GM12878 (cell line): Measurements from ENCODE around the gene NOS3. TPM values are rescaled to one million over a fixed set of nuclear protein-coding genes. Genes with fewer than 3 reads are reported as not detected.

Experiments used
- ATAC-seq: fragments of 200-7000 bp; cut with Tn5 transposase; 3 replicates; pipeline ENCODE4 v1.9.1; 2020; ENCODE audit warnings: mild to moderate bottlenecking, moderate library complexity
- BruUV-seq: library from RNA; stranded (reverse); fragments of 400-500 nt; replicated peaks from 2 replicates; lab custom pipeline; 2021; lab: Mats Ljungman, UMichigan
- CTCF ChIA-PET: fragments of 300-600 bp; sonication (Branson Sonifier 250); formaldehyde crosslinking; extraction: SDS; loops from one replicate; lab custom pipeline; 2021; ENCODE audit warnings: inconsistent platforms; lab: Yijun Ruan, JAX
- POLR2A ChIA-PET: fragments of 350-600 bp; formaldehyde crosslinking; extraction: SDS; loops from one replicate; lab custom pipeline; 2021; ENCODE audit warnings: inconsistent platforms; lab: Charles Lee
- RAD21 ChIA-PET: fragments of 300-600 bp; sonication (Branson Sonifier 250); formaldehyde crosslinking; loops from one replicate; lab custom pipeline; 2023; ENCODE audit warnings: antibody characterized with exemption; ENCODE audit not compliant: unreplicated experiment; lab: Charles Lee
- SMC1A ChIA-PET: fragments of 300-600 bp; sonication (Branson Sonifier 250); formaldehyde crosslinking; loops from one replicate; lab custom pipeline; 2023; ENCODE audit not compliant: unreplicated experiment, uncharacterized antibody; lab: Charles Lee
- DNase-seq: peaks from one replicate; pipeline ENCODE4 v3.0.0-alpha.2; 2011; ENCODE audit warnings: low read depth, low spot score
- FAIRE-seq: peaks from 3 replicates; lab custom pipeline; 2011; peaks lifted over from hg19 to GRCh38; lab: Jason Lieb, UNC
- H2AFZ ChIP-seq: 2 replicates; pipeline ENCODE4 v1.6.0; 2011; ENCODE audit warnings: low read depth, low read length, control low read depth; ENCODE audit not compliant: control insufficient read depth
- H3K27ac ChIP-seq: 2 replicates; pipeline ENCODE4 v1.5.1; 2011; ENCODE audit warnings: control low read depth; ENCODE audit not compliant: control insufficient read depth, insufficient read depth
- H3K27me3 ChIP-seq, 2 experiments: replicated peaks in 1 of 2; 2 replicates each; pipeline versions ENCODE4 v1.6.0 to v1.6.1; 2011; ENCODE audit warnings: low read length in 1 of 2; ENCODE audit not compliant: control insufficient read depth in 2 of 2, insufficient read depth in 2 of 2
- H3K36me3 ChIP-seq, 2 experiments: 2 replicates each; pipeline ENCODE4 v1.5.1; 2011; ENCODE audit warnings: low read length in 1 of 2; ENCODE audit not compliant: control insufficient read depth in 2 of 2, insufficient read depth in 2 of 2
- H3K4me1 ChIP-seq: 2 replicates; pipeline ENCODE4 v1.6.1; 2011; ENCODE audit warnings: mild to moderate bottlenecking, low read length, moderate library complexity, mixed read lengths; ENCODE audit not compliant: control insufficient read depth, insufficient read depth
- H3K4me2 ChIP-seq: 2 replicates; pipeline ENCODE4 v1.6.0; 2011; ENCODE audit warnings: control low read depth; ENCODE audit not compliant: control insufficient read depth, insufficient read depth
- H3K4me3 ChIP-seq: fragments of 200-600 bp; sonication (generic); 2 replicates; pipeline ENCODE4 v1.5.1; 2016
- H3K79me2 ChIP-seq: 2 replicates; pipeline ENCODE4 v1.6.0; 2011; ENCODE audit warnings: low read length; ENCODE audit not compliant: control insufficient read depth, insufficient read depth
- H3K9ac ChIP-seq: 2 replicates; pipeline ENCODE4 v1.8.0; 2011; ENCODE audit warnings: low read length, control low read depth, mixed read lengths; ENCODE audit not compliant: control insufficient read depth, insufficient read depth
- H3K9me3 ChIP-seq: replicated peaks from 3 replicates; pipeline ENCODE4 v1.5.1; 2011; ENCODE audit warnings: mild to moderate bottlenecking, low read length; ENCODE audit not compliant: control insufficient read depth, insufficient read depth
- H4K20me1 ChIP-seq: 2 replicates; pipeline ENCODE4 v1.6.0; 2011; ENCODE audit not compliant: control insufficient read depth, insufficient read depth
- ATF2 ChIP-seq: IDR thresholded peaks from 2 replicates; pipeline ENCODE4 v1.6.1; 2012; ENCODE audit warnings: low read length, inconsistent platforms
- ATF3 ChIP-seq: IDR thresholded peaks from 2 replicates; pipeline ENCODE4 v1.6.1; 2011; ENCODE audit warnings: low read depth, mild to moderate bottlenecking, low read length, moderate library complexity, borderline replicate concordance; ENCODE audit errors: extremely low read depth
- BCL3 ChIP-seq: IDR thresholded peaks from 2 replicates; pipeline ENCODE4 v1.6.1; 2011; ENCODE audit warnings: borderline replicate concordance, low read depth, mild to moderate bottlenecking, moderate library complexity, low read length; ENCODE audit not compliant: insufficient read depth, poor library complexity, severe bottlenecking
- BRCA1 ChIP-seq: IDR thresholded peaks from 2 replicates; pipeline ENCODE4 v1.6.1; 2011; ENCODE audit warnings: low read depth, low read length, improper control_type of control experiment
- FOXM1 ChIP-seq: IDR thresholded peaks from 2 replicates; pipeline ENCODE4 v1.6.1; 2012; ENCODE audit warnings: low read depth, mild to moderate bottlenecking, inconsistent platforms, low read length, moderate library complexity
- GABPA ChIP-seq: IDR thresholded peaks from 2 replicates; pipeline ENCODE4 v1.6.1; 2014; ENCODE audit warnings: antibody characterized with exemption, low read depth, mild to moderate bottlenecking, inconsistent platforms
- MAX ChIP-seq: IDR thresholded peaks from 2 replicates; pipeline ENCODE4 v1.6.1; 2012; ENCODE audit warnings: low read depth, low read length, improper control_type of control experiment
- MEF2A ChIP-seq: IDR thresholded peaks from 2 replicates; pipeline ENCODE4 v1.6.1; 2011; ENCODE audit warnings: low read depth, mild to moderate bottlenecking, low read length, moderate library complexity; ENCODE audit not compliant: insufficient read depth
- MTA2 ChIP-seq: fragments of 450-650 bp; IDR thresholded peaks from 2 replicates; pipeline ENCODE4 v1.6.1; 2016; ENCODE audit warnings: low read depth, mild to moderate bottlenecking, moderate library complexity
- MTA3 ChIP-seq: IDR thresholded peaks from 2 replicates; pipeline ENCODE4 v1.6.1; 2012; ENCODE audit warnings: low read length, inconsistent platforms, borderline replicate concordance
- MYC ChIP-seq: IDR thresholded peaks from 2 replicates; pipeline ENCODE4 v1.6.1; 2011; ENCODE audit warnings: mild to moderate bottlenecking, low read length, moderate library complexity, inconsistent platforms; ENCODE audit not compliant: insufficient read depth, insufficient replicate concordance, insufficient read length, severe bottlenecking
- RBBP5 ChIP-seq: fragments of 200-600 bp; sonication (generic); conservative IDR thresholded peaks from 2 replicates; pipeline ENCODE4 v1.6.1; 2016
- RUNX3 ChIP-seq: IDR thresholded peaks from 2 replicates; pipeline ENCODE4 v1.6.1; 2012; ENCODE audit warnings: low read length, inconsistent platforms
- SIN3A ChIP-seq: IDR thresholded peaks from 2 replicates; pipeline ENCODE4 v1.6.1; 2012; ENCODE audit warnings: low read depth, low read length, improper control_type of control experiment
- SMARCA5 ChIP-seq: fragments of 450-650 bp; IDR thresholded peaks from 2 replicates; pipeline ENCODE4 v1.6.1; 2017; ENCODE audit warnings: mild to moderate bottlenecking
- TBL1XR1 ChIP-seq: IDR thresholded peaks from 2 replicates; pipeline ENCODE4 v1.6.1; 2012; ENCODE audit warnings: low read depth, low read length, improper control_type of control experiment
- ZBED1 ChIP-seq: IDR thresholded peaks from 2 replicates; pipeline ENCODE4 v1.6.1; 2016; ENCODE audit warnings: borderline replicate concordance
- ZSCAN29 ChIP-seq: fragments of 450-650 bp; IDR thresholded peaks from 2 replicates; pipeline ENCODE4 v1.6.1; 2017; ENCODE audit warnings: mild to moderate bottlenecking, moderate library complexity
- ZZZ3 ChIP-seq: IDR thresholded peaks from 2 replicates; pipeline ENCODE4 v1.6.1; 2011; ENCODE audit warnings: low read depth; ENCODE audit not compliant: control insufficient read depth, insufficient read length
- WGBS: methylation state at CpG from one replicate; pipeline ENCODE4 v1.1.6; 2016; ENCODE audit warnings: low lambda C conversion rate; ENCODE audit not compliant: insufficient replicate concordance, insufficient coverage; ENCODE audit errors: missing lambda C conversion rate; 5-methylcytosine and 5-hydroxymethylcytosine counted together
- in situ Hi-C: fragments of 300-500 bp; cut with MboI; formaldehyde crosslinking; loops from 9 replicates; pipeline ENCODE4 v1.14.3; 2018; ENCODE audit warnings: mixed read lengths
- intact Hi-C: fragments of 100-400 bp; cut with micrococcal nuclease; formaldehyde crosslinking; loops from one replicate; pipeline ENCODE4 v1.14.2; 2022; ENCODE audit not compliant: unreplicated experiment
- polyA plus RNA-seq, 11 experiments: library from polyadenylated mRNA; depleted of rRNA in 4 of 11; unstranded in 6 of 11; stranded (reverse) in 5 of 11; fragments of >200 nt; fragmentation: Nextera tagmentation in 4 of 11; fragmentation: Illumina TruSeq in 1 of 11; extraction: Ambion mirVana in 4 of 11; extraction: Trizol in 1 of 11; gene quantifications; 1 replicate in 1 of 11; 2 replicates in 10 of 11; pipeline versions ENCODE4 v1.2.1 to v1.2.3, GENCODE V29; 2011 to 2016; ENCODE audit warnings: inconsistent platforms in 2 of 11, missing spikeins in 2 of 11, low read depth in 1 of 11
- total RNA-seq, 4 experiments: library from RNA; depleted of rRNA in 3 of 4; stranded (reverse); fragments of >200 nt in 3 of 4; fragmentation: Illumina TruSeq in 1 of 4; extraction: Trizol in 1 of 4; gene quantifications; 2 replicates each; pipeline versions ENCODE4 v1.2.1 to v1.2.3, GENCODE V29; 2013 to 2021

The NOS3 gene
- total and polyA plus RNA-seq, 10 of the 15 experiments (the other 5 are each of a cell fraction or from before 2014, with no cell fraction given) = 0.06 to 0.92 (median 0.30) TPM; not detected in 3

- TF ChIP-seq BRCA1 = no peak
- no peak for TF ChIP-seq MTA3
- TF ChIP-seq MEF2A = no peak
- TF ChIP-seq ZBED1 = no peak
- TF ChIP-seq ATF2 = no peak
These were observed 15.1 kb upstream of the NOS3 start (continued) for GRCh38 chr7:150975536-150976319.

- BruUV-seq = no TSS peak
- Histone ChIP-seq H3K4me1 (peaks cover 3% of the 10 kb centered on the region), H3K9me3 (no peaks in the 10 kb centered on the region), H3K9ac (no peak overlapping the region), H2AFZ (no peak overlapping the region), H3K4me2 (no peak overlapping the region), H3K27ac (no peak overlapping the region), H3K4me3 (no peak overlapping the region), H3K79me2 (no peaks in the 10 kb centered on the region), H3K36me3 (no peaks in the 10 kb centered on the region), H4K20me1 (no peaks in the 10 kb centered on the region), H3K27me3 (peaks cover 7 to 9% of the 10 kb centered on the region in 2 experiments)
- FAIRE-seq = no peak
- intact Hi-C loops = no loop called here
- DNase-seq = no peak
- ATAC-seq = no peak
- ChIA-PET CTCF (interaction anchor here (1.1 to 2.0 kb wide), 2 partner anchors 8 to 136 kb away, joined by 3 to 11 read pairs; no protein-coding TSS in a partner anchor), POLR2A (no interaction called here), RAD21 (no interaction called here), SMC1A (no interaction called here)
- WGBS = 73% methylated on average over 12 of the region's 13 CpGs
- in situ Hi-C loops = no loop called here
- TF ChIP-seq ATF3 (no peak), BRCA1 (no peak), RUNX3 (no peak), ZZZ3 (no peak), SMARCA5 (no peak), MAX (no peak), BCL3 (no peak), TBL1XR1 (no peak), SIN3A (no peak), RBBP5 (no peak), MYC (no peak), MTA2 (no peak), FOXM1 (no peak), GABPA (no peak), ZSCAN29 (no peak)
These were observed 14.1 kb upstream of the NOS3 start for GRCh38 chr7:150976529-150977381.
